CD8-positive, alpha-beta memory T cell (primary cell): Measurements from ENCODE around the gene TBC1D23. TPM values are rescaled to one million over a fixed set of nuclear protein-coding genes. Genes with fewer than 3 reads are reported as not detected.
"Not testable (repeated sequence)": the region's sequence is repeated elsewhere in the genome, so short reads cannot be mapped to it uniquely, and the experiment has no call there.

Experiments used
- CTCF ChIA-PET: fragments of 350-600 bp; sonication (Branson Sonifier 250); formaldehyde crosslinking; loops from one replicate; lab custom pipeline; 2021; ENCODE audit warnings: antibody characterized with exemption; lab: Charles Lee
- POLR2A ChIA-PET: fragments of 350-600 bp; sonication (Branson Sonifier 250); formaldehyde crosslinking; loops from one replicate; lab custom pipeline; 2021; ENCODE audit warnings: antibody characterized with exemption; lab: Charles Lee
- DNase-seq, 5 donors: peaks; one replicate each; pipeline versions ENCODE4 v3.0.0 to v3.0.0-alpha.2; 2020 to 2022; ENCODE audit warnings: mixed read lengths in 1 of 5
- H3K27ac ChIP-seq: one replicate; pipeline ENCODE4 v1.7.0; 2013; ENCODE audit warnings: low read depth, mild to moderate bottlenecking, low read length, moderate library complexity
- H3K27me3 ChIP-seq: 2 replicates; pipeline ENCODE4 v1.7.0; 2013; ENCODE audit warnings: low read length, mild to moderate bottlenecking; ENCODE audit not compliant: insufficient read depth, poor library complexity, severe bottlenecking
- H3K36me3 ChIP-seq: 2 replicates; pipeline ENCODE4 v1.7.0; 2013; ENCODE audit warnings: mild to moderate bottlenecking, low read length, moderate library complexity; ENCODE audit not compliant: insufficient read depth
- H3K4me1 ChIP-seq: 2 replicates; pipeline ENCODE4 v1.7.0; 2013; ENCODE audit warnings: mild to moderate bottlenecking, low read length, moderate library complexity; ENCODE audit not compliant: insufficient read depth
- H3K4me3 ChIP-seq: 2 replicates; pipeline ENCODE4 v1.7.0; 2013; ENCODE audit warnings: mild to moderate bottlenecking, low read length
- H3K9me3 ChIP-seq: 2 replicates; pipeline ENCODE4 v1.7.0; 2013; ENCODE audit warnings: mild to moderate bottlenecking, low read length
- H3K27ac Mint-ChIP-seq, 8 donors: one replicate each; pipeline ENCODE4 v1.8.0; 2020 to 2021; ENCODE audit warnings: mixed read lengths in 8 of 8, mild to moderate bottlenecking in 6 of 8, inconsistent platforms in 3 of 8, moderate library complexity in 3 of 8
- H3K27me3 Mint-ChIP-seq, 2 donors: one replicate each; pipeline ENCODE4 v1.8.0; 2020 to 2021; ENCODE audit warnings: mixed read lengths in 2 of 2, mild to moderate bottlenecking in 1 of 2, moderate library complexity in 1 of 2
- H3K36me3 Mint-ChIP-seq, 3 donors: one replicate each; pipeline ENCODE4 v1.8.0; 2020 to 2021; ENCODE audit warnings: mixed read lengths in 3 of 3, inconsistent platforms in 1 of 3, mild to moderate bottlenecking in 1 of 3
- H3K4me1 Mint-ChIP-seq, 3 donors: one replicate each; pipeline ENCODE4 v1.8.0; 2020 to 2021; ENCODE audit warnings: mixed read lengths in 3 of 3, inconsistent platforms in 1 of 3, mild to moderate bottlenecking in 1 of 3
- H3K4me3 Mint-ChIP-seq, 7 donors: one replicate each; pipeline ENCODE4 v1.8.0; 2020 to 2021; ENCODE audit warnings: mixed read lengths in 7 of 7, mild to moderate bottlenecking in 6 of 7, moderate library complexity in 4 of 7, inconsistent platforms in 2 of 7
- H3K9me3 Mint-ChIP-seq, 5 donors: one replicate each; pipeline ENCODE4 v1.8.0; 2020 to 2022; ENCODE audit warnings: mixed read lengths in 5 of 5, mild to moderate bottlenecking in 3 of 5, moderate library complexity in 2 of 5, inconsistent platforms in 1 of 5
- polyA plus RNA-seq: library from polyadenylated mRNA; unstranded; fragments of 300-500 nt; fragmentation: Illumina TruSeq; gene quantifications from one replicate; pipeline ENCODE4 v1.2.3, GENCODE V29; 2021
- total RNA-seq, 2 experiments: library from RNA; stranded (reverse); gene quantifications; one replicate each; pipeline ENCODE4 v1.2.3, GENCODE V29; 2021

The TBC1D23 gene
- total and polyA plus RNA-seq, 3 experiments from 2014 or later, result 21.0 to 23.1 (median 21.9) TPM

DNA sequence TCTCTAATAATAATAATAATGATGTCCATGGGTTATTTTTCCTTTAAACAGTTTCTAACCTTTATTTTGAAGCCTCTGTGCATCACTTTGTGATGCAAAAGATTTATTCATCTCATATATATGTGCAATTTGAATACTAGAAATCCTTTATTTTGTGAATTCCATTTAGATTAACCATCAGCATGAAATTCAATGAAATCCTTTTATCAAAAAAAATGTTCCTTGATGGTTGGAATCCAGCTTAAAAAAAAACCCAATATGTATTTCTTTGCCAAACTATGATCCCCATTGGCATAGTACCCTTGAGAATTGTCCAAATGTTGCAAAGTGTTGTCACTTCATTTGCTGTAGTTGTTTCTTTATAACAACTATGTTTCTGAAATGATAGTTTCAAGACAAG lies 7.4 kb downstream of the TBC1D23 start:
- Mint-ChIP-seq H3K9me3 (no peaks in the 10 kb centered on the region), H3K36me3 (peaks cover 0 to 4% (median 2%) of the 10 kb centered on the region in 3 donors), H3K4me3 (no peak overlapping the region), H3K27me3 (no peaks in the 10 kb centered on the region), H3K4me1 (peaks cover 35 to 68% (median 61%) of the 10 kb centered on the region in 3 donors), H3K27ac (no peak overlapping the region)
- no peaks in the 10 kb centered on the region for H3K27me3 ChIP-seq
- no peak for DNase-seq
- no peaks in the 10 kb centered on the region for H3K36me3 ChIP-seq
- ChIA-PET POLR2A (no interaction called here), CTCF (no interaction called here)
- no peaks in the 10 kb centered on the region for H3K9me3 ChIP-seq
- H3K4me1 ChIP-seq, result peaks cover 7% of the 10 kb centered on the region
- H3K27ac ChIP-seq, result no peak overlapping the region
- H3K4me3 ChIP-seq, result no peak overlapping the region

DNA sequence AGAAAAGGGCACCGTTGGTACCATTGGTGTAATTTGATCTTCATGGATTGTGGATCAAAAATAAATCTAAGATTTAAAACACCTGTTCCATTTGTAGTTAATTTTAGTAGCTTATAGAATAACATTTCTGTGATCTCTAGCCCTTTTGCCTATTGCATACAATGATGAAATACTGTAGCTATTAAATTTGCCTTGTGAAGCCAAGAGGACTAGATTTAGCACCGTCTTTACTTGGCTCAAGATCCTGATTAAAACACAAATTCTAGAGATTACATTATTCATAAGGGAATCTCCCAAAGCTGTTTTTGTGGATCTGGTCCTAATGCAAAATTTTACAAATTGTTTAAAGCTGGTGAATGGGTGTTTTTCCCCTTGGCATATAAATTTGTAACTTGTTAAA lies 8.2 kb downstream of the TBC1D23 start:
- no peaks in the 10 kb centered on the region for H3K36me3 ChIP-seq
- H3K9me3 ChIP-seq, result no peaks in the 10 kb centered on the region
- H3K4me1 Mint-ChIP-seq, result peaks cover 31 to 65% (median 58%) of the 10 kb centered on the region in 3 donors
- H3K9me3 Mint-ChIP-seq, result no peaks in the 10 kb centered on the region
- no peak overlapping the region for H3K4me3 Mint-ChIP-seq
- no peaks in the 10 kb centered on the region for H3K27me3 Mint-ChIP-seq
- no peak for DNase-seq
- peaks cover 1% of the 10 kb centered on the region for H3K4me1 ChIP-seq
- H3K27ac ChIP-seq, result no peak overlapping the region
- H3K27ac Mint-ChIP-seq, result no peak overlapping the region
- H3K36me3 Mint-ChIP-seq, result peaks cover 0 to 1% (median 0%) of the 10 kb centered on the region in 3 donors
- POLR2A ChIA-PET, result interaction anchor here (2.7 kb wide), 1 partner anchor 8 kb away, joined by 7 read pairs; the partner anchor contains the start of gene TBC1D23
- no peak overlapping the region for H3K4me3 ChIP-seq
- CTCF ChIA-PET, result no interaction called here
- H3K27me3 ChIP-seq, result no peaks in the 10 kb centered on the region

DNA sequence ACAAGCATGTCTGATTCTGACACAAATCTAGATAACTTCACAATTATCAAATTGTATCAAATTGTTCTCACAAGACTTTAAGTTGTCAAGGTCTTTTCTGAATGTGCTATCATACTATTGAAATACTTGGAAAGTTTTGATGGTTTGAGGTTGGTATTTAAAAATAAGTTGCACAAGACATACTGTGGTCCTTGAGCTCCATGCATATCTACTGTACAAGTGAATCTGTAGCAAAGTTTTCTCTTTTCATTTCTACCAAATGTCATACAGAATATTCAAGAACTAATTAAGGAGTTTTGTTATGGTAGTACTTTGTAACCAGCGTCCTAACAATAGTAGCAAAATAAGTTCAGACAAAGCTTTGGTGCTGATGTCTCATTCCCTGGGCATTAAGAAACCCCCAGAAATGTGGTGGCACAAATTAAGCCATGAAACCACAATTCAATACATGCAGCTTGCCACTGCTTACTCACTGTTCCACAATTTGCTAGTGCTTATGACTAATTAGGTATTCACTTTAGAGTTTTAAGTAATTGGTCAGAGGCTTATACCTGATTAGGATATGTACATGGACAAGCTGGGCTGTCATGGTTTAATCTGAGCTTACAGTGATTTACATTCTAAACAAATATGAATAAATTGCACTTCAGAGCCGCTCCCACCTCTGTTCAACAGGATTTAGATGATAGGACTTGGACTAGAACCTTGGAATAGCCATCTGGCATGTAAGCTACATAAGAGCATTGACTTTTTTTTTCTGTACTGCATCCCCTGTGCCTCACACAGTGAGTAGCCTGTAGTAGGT lies 8.8 kb downstream of the TBC1D23 start:
- CTCF ChIA-PET, result no interaction called here
- no peaks in the 10 kb centered on the region for H3K27me3 ChIP-seq
- H3K9me3 ChIP-seq, result no peaks in the 10 kb centered on the region
- Mint-ChIP-seq H3K27me3 (no peaks in the 10 kb centered on the region), H3K27ac (no peak overlapping the region), H3K9me3 (no peaks in the 10 kb centered on the region), H3K4me1 (peaks cover 29 to 64% (median 56%) of the 10 kb centered on the region in 3 donors), H3K4me3 (no peak overlapping the region), H3K36me3 (peaks cover 0 to 1% (median 0%) of the 10 kb centered on the region in 3 donors)
- H3K4me1 ChIP-seq, result no peaks in the 10 kb centered on the region
- no peak overlapping the region for H3K27ac ChIP-seq
- no peak overlapping the region for H3K4me3 ChIP-seq
- DNase-seq, result no peak
- POLR2A ChIA-PET, result interaction anchor here (2.7 kb wide), 1 partner anchor 9 kb away, joined by 7 read pairs; the partner anchor contains the start of gene TBC1D23
- no peaks in the 10 kb centered on the region for H3K36me3 ChIP-seq

DNA sequence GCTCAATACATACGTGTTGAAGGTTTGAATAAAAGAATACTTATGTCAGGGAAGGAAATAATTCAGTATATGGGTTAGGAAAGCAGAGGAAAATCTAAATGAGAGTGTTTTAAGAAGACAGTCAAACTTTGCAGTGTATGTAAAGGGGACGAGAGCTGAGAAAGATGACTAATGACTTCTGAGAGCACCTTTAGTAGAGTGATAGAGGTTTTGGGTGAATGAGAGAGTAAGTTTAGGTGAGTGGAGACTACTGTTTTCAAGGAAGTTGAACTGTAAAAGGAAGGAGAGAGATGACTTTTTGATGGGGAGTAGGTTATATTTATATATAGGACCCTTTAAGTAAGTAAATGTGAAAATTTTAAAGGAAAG lies 9.4 kb downstream of the TBC1D23 start:
- H3K9me3 ChIP-seq, result no peaks in the 10 kb centered on the region
- Mint-ChIP-seq H3K9me3 (no peaks in the 10 kb centered on the region), H3K4me1 (peaks cover 26 to 61% (median 55%) of the 10 kb centered on the region in 3 donors), H3K27me3 (no peaks in the 10 kb centered on the region), H3K27ac (peak overlapping the region in 1 of 8 donors; percentile 51), H3K4me3 (no peak overlapping the region), H3K36me3 (peaks cover 0 to 1% (median 0%) of the 10 kb centered on the region in 3 donors)
- no peaks in the 10 kb centered on the region for H3K27me3 ChIP-seq
- DNase-seq, result no peak
- H3K27ac ChIP-seq, result no peak overlapping the region
- CTCF ChIA-PET, result no interaction called here
- no peaks in the 10 kb centered on the region for H3K4me1 ChIP-seq
- H3K36me3 ChIP-seq, result no peaks in the 10 kb centered on the region
- H3K4me3 ChIP-seq, result no peak overlapping the region
- POLR2A ChIA-PET, result interaction anchor here (2.7 kb wide), 1 partner anchor 9 kb away, joined by 7 read pairs; the partner anchor contains the start of gene TBC1D23

DNA sequence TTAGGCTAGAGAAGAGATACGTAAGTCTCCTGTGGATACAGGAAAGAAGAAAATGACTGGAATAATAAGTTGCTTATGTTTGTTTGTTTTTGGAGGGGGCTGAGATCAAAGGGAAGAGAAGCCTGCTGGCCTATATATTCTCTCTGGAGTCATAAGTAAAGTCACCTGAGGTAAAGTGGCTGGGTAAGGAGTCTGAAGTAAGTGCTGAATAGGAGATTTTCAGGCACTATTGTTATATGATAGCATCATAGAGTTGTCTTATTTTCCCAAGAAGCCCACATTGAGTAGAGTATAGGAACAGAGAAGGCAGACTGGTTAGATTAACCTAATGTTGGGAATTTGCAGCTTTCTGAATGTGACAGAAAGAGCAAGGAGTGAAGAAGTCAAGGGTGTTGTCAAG lies 10.7 kb downstream of the TBC1D23 start:
- Mint-ChIP-seq H3K9me3 (no peaks in the 10 kb centered on the region), H3K4me1 (peaks cover 29 to 63% (median 56%) of the 10 kb centered on the region in 3 donors), H3K36me3 (peaks cover 0 to 1% (median 1%) of the 10 kb centered on the region in 3 donors), H3K4me3 (no peak overlapping the region), H3K27me3 (no peaks in the 10 kb centered on the region), H3K27ac (peak overlapping the region in 1 of 8 donors; percentile 67)
- H3K4me1 ChIP-seq, result no peaks in the 10 kb centered on the region
- DNase-seq, result no peak
- POLR2A ChIA-PET, result interaction anchor here (2.7 kb wide), 1 partner anchor 10 kb away, joined by 7 read pairs; the partner anchor contains the start of gene TBC1D23
- H3K4me3 ChIP-seq, result no peak overlapping the region
- H3K27ac ChIP-seq, result no peak overlapping the region
- no peaks in the 10 kb centered on the region for H3K27me3 ChIP-seq
- H3K9me3 ChIP-seq, result no peaks in the 10 kb centered on the region
- CTCF ChIA-PET, result no interaction called here
- H3K36me3 ChIP-seq, result no peaks in the 10 kb centered on the region

DNA sequence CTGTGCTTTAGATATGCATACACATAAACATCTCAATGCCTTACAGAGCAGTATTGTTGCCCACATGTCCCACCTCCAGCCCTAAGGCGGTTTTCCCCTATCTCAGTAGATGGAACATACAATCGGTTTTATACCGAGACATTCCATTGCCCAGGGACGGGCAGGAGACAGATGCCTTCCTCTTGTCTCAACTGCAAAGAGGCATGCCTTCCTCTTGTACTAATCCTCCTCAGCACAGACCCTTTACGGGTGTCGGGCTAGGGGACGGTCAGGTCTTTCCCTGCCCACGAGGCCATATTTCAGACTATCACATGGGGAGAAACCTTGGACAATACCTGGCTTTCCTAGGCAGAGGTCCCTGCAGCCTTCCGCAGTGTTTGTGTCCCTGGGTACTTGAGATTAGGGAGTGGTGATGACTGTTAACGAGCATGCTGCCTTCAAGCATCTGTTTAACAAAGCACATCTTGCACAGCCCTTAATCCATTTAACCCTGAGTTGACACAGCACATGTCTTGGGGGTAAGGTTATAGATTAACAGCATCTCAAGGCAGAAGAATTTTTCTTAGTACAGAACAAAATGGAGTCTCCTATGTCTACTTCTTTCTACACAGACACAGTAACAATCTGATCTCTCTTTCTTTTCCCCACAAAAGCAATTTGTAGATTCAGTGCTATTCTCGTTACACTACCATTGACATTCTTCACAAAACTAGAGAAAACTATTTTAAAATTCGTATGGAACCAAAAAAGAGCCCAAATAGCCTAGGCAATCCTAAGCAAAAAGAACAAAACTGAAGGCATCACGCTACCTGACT lies 12.2 kb downstream of the TBC1D23 start:
- H3K27ac ChIP-seq, H3K27ac Mint-ChIP-seq, H3K36me3 ChIP-seq, H3K9me3 ChIP-seq, DNase-seq, CTCF ChIA-PET, H3K4me3 Mint-ChIP-seq, H3K4me3 ChIP-seq, H3K27me3 Mint-ChIP-seq, POLR2A ChIA-PET, H3K27me3 ChIP-seq, H3K4me1 ChIP-seq, H3K36me3 Mint-ChIP-seq, H3K9me3 Mint-ChIP-seq: not testable (repeated sequence)
- peaks cover 31 to 69% (median 67%) of the 10 kb centered on the region in 3 donors for H3K4me1 Mint-ChIP-seq

DNA sequence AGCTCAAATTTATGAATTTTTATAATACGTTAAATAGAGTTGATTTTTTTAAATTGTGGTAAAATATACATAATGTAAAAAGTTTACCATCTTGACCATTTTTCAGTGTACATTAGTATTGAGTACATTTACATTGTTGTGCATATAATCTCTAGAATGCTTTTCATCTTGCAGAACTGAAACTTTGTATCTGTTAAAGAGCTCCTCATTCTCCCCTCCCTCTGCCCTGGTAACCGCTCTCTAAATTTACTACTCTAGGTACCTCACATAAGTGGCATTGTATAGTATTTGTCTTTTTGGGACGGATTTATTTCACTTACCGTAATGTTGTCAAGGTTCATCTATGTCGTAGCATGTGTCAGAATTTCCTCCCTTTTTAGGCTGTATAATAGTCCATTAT lies 13.6 kb downstream of the TBC1D23 start:
- Histone ChIP-seq H3K27me3 (no peaks in the 10 kb centered on the region), H3K36me3 (no peaks in the 10 kb centered on the region), H3K4me1 (no peaks in the 10 kb centered on the region), H3K4me3 (no peak overlapping the region), H3K27ac (no peak overlapping the region), H3K9me3 (no peaks in the 10 kb centered on the region)
- DNase-seq, result no peak
- peak overlapping the region in 1 of 8 donors; percentile 42 for H3K27ac Mint-ChIP-seq
- CTCF ChIA-PET, result no interaction called here
- peaks cover 31 to 65% (median 63%) of the 10 kb centered on the region in 3 donors for H3K4me1 Mint-ChIP-seq
- H3K36me3 Mint-ChIP-seq, result peaks cover 0 to 7% (median 4%) of the 10 kb centered on the region in 3 donors
- POLR2A ChIA-PET, result no interaction called here
- H3K9me3 Mint-ChIP-seq, result no peaks in the 10 kb centered on the region
- no peaks in the 10 kb centered on the region for H3K27me3 Mint-ChIP-seq
- no peak overlapping the region for H3K4me3 Mint-ChIP-seq
